HepG2 (cell line): ENCODE data around the gene TCAP. TPM values are rescaled to one million over a fixed set of nuclear protein-coding genes. Genes with fewer than 3 reads are reported as not detected.
A peak's percentile ranks its signal among the peaks of the same experiment; 100 is the strongest.

ENCODE experiments used
- AGO2 ChIP-seq: fragments of 200-400 bp; formaldehyde crosslinking; optimal IDR thresholded peaks from 2 replicates; pipeline ENCODE3; 2017; ENCODE audit warnings: mild to moderate bottlenecking, low read depth, low read length, moderate library complexity
- ELF1 ChIP-seq: sonication (generic); formaldehyde crosslinking; IDR thresholded peaks from 2 replicates; pipeline ENCODE4 v1.4.0; 2020; ENCODE audit warnings: missing genetic modification reagents
- KLF12 ChIP-seq: sonication (generic); formaldehyde crosslinking; IDR thresholded peaks from 2 replicates; pipeline ENCODE4 v1.4.0; 2020; ENCODE audit warnings: missing genetic modification reagents, borderline replicate concordance
- MAFG ChIP-seq: sonication (generic); formaldehyde crosslinking; IDR thresholded peaks from 2 replicates; pipeline ENCODE4 v1.5.1; 2020; ENCODE audit warnings: mild to moderate bottlenecking, missing genetic modification reagents
- MED1 ChIP-seq: sonication (generic); formaldehyde crosslinking; IDR thresholded peaks from 2 replicates; pipeline ENCODE4 v1.4.0; 2020; ENCODE audit warnings: missing genetic modification reagents
- MZF1 ChIP-seq: sonication (generic); formaldehyde crosslinking; IDR thresholded peaks from 2 replicates; pipeline ENCODE4 v1.8.1; 2023; ENCODE audit warnings: mild to moderate bottlenecking, missing genetic modification reagents, borderline replicate concordance
- PITX1 ChIP-seq: sonication (generic); formaldehyde crosslinking; IDR thresholded peaks from 2 replicates; pipeline ENCODE4 v1.5.1; 2020; ENCODE audit warnings: mild to moderate bottlenecking, missing genetic modification reagents
- SAFB2 ChIP-seq: sonication (generic); formaldehyde crosslinking; IDR thresholded peaks from 2 replicates; pipeline ENCODE4 v1.5.1; 2020; ENCODE audit warnings: missing genetic modification reagents, low read depth, mild to moderate bottlenecking, borderline replicate concordance
- SIN3B ChIP-seq: fragments of 150-350 bp; IDR thresholded peaks from 2 replicates; pipeline ENCODE4 v1.6.1; 2014; ENCODE audit warnings: low read length
- SRSF4 ChIP-seq: fragments of 200-400 bp; formaldehyde crosslinking; IDR thresholded peaks from one replicate; pipeline ENCODE4 v1.6.1; 2018; ENCODE audit warnings: mild to moderate bottlenecking, low read depth, low read length, moderate library complexity; ENCODE audit not compliant: poor library complexity, severe bottlenecking
- ZBTB26 ChIP-seq: IDR thresholded peaks from 2 replicates; pipeline ENCODE4 v1.6.1; 2016; ENCODE audit warnings: missing compliant biosample characterization, missing genetic modification reagents, borderline replicate concordance
- ZEB1 ChIP-seq: IDR thresholded peaks from 2 replicates; pipeline ENCODE4 v1.6.1; 2012; ENCODE audit warnings: mild to moderate bottlenecking, low read depth, inconsistent platforms; ENCODE audit not compliant: insufficient replicate concordance
- ZFP90 ChIP-seq: sonication (generic); formaldehyde crosslinking; IDR thresholded peaks from 2 replicates; pipeline ENCODE4 v1.8.0; 2022; ENCODE audit warnings: missing genetic modification reagents, mild to moderate bottlenecking, inconsistent platforms, borderline replicate concordance
- ZNF160 ChIP-seq: sonication (generic); formaldehyde crosslinking; IDR thresholded peaks from 2 replicates; pipeline ENCODE4 v1.8.0; 2022; ENCODE audit warnings: mild to moderate bottlenecking, inconsistent platforms, missing genetic modification reagents
- ZNF713 ChIP-seq: sonication (generic); formaldehyde crosslinking; IDR thresholded peaks from 2 replicates; pipeline ENCODE4 v1.4.0; 2020; ENCODE audit warnings: mild to moderate bottlenecking, missing genetic modification reagents
- ZNF780A ChIP-seq: sonication (generic); formaldehyde crosslinking; IDR thresholded peaks from 2 replicates; pipeline ENCODE4 v1.8.0; 2022; ENCODE audit warnings: mild to moderate bottlenecking, missing genetic modification reagents, moderate library complexity
- polyA plus RNA-seq, 8 experiments: library from polyadenylated mRNA; depleted of rRNA in 3 of 8; stranded (reverse) in 7 of 8; unstranded in 1 of 8; fragments of >200 nt; fragmentation: Illumina TruSeq in 4 of 8; extraction: Trizol in 4 of 8; gene quantifications; 2 replicates each; pipeline versions ENCODE4 v1.2.1 to v1.2.3, GENCODE V29; 2011 to 2016; ENCODE audit warnings: low read depth in 4 of 8, missing spikeins in 1 of 8, mixed read lengths in 1 of 8; ENCODE audit not compliant: insufficient read depth in 1 of 8
- total RNA-seq, 5 experiments: library from RNA; depleted of rRNA; stranded (reverse); fragments of >200 nt; fragmentation: Illumina TruSeq; extraction: Trizol; gene quantifications; 2 replicates each; pipeline ENCODE4 v1.2.3, GENCODE V29; 2016; ENCODE audit warnings: low read depth in 1 of 5
- TF ChIP-seq, protein P1 (sequence below): sonication (generic); formaldehyde crosslinking; conservative IDR thresholded peaks from 2 replicates; pipeline ENCODE4 v1.4.0; 2020; ENCODE audit warnings: mild to moderate bottlenecking, missing genetic modification reagents, moderate library complexity
- TF ChIP-seq, protein P2 (sequence below): sonication (generic); IDR thresholded peaks from 2 replicates; pipeline ENCODE4 v1.6.1; 2016; ENCODE audit warnings: low read depth, borderline replicate concordance
- TF ChIP-seq, protein P3 (sequence below): sonication (generic); formaldehyde crosslinking; IDR thresholded peaks from 2 replicates; pipeline ENCODE4 v1.4.0; 2020; ENCODE audit warnings: missing genetic modification reagents, borderline replicate concordance
- TF ChIP-seq, protein P4 (sequence below): sonication (generic); formaldehyde crosslinking; IDR thresholded peaks from 2 replicates; pipeline ENCODE4 v1.4.0; 2020; ENCODE audit warnings: mild to moderate bottlenecking, missing genetic modification reagents

Gene TCAP
- total and polyA plus RNA-seq, 2 of the 13 experiments (the other 11 are each of a cell fraction or from before 2014, with no cell fraction given) = 0.24 to 0.65 TPM

DNA sequence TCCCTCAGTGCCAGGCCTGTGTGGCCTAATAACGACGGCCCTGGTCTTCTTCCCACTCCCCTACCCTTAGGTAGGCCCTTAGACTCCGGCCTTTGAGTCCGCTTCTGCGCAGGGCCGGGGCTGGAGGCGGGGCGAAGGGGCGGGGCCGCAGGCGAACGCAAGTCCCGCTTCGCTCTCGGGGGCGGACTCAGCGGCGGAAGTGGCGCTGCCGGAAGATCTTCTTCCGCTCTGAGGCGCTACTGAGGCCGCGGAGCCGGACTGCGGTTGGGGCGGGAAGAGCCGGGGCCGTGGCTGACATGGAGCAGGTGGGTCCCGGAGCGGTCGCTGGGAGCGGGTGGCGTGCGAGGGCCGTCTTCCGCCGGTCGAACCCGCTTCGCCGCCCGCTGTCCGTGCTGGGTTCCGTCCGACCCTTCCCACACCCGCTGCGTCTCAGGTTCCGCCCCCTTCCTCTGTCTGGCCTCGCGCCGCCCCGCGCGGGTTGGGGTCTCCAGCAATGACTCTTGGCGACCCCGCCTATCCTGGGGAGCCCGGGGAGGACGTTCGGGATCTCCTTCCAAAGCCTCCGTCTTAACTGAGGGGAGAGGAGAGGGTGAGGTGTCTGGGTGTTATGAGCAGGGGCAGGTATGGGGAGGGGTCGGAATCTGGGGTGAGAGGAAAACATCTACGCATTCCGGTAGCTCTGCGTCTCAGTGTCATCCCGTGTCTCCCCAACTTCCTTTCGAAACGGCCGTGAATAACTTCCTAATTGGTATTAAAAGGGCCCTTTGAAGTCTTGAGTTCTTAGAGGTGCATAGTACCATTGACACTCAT is 28.0 kb upstream of the TCAP start, which contains the start of gene STARD3 (continued):
- TF ChIP-seq, protein P1, sequence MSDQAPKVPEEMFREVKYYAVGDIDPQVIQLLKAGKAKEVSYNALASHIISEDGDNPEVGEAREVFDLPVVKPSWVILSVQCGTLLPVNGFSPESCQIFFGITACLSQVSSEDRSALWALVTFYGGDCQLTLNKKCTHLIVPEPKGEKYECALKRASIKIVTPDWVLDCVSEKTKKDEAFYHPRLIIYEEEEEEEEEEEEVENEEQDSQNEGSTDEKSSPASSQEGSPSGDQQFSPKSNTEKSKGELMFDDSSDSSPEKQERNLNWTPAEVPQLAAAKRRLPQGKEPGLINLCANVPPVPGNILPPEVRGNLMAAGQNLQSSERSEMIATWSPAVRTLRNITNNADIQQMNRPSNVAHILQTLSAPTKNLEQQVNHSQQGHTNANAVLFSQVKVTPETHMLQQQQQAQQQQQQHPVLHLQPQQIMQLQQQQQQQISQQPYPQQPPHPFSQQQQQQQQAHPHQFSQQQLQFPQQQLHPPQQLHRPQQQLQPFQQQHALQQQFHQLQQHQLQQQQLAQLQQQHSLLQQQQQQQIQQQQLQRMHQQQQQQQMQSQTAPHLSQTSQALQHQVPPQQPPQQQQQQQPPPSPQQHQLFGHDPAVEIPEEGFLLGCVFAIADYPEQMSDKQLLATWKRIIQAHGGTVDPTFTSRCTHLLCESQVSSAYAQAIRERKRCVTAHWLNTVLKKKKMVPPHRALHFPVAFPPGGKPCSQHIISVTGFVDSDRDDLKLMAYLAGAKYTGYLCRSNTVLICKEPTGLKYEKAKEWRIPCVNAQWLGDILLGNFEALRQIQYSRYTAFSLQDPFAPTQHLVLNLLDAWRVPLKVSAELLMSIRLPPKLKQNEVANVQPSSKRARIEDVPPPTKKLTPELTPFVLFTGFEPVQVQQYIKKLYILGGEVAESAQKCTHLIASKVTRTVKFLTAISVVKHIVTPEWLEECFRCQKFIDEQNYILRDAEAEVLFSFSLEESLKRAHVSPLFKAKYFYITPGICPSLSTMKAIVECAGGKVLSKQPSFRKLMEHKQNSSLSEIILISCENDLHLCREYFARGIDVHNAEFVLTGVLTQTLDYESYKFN (CRISPR knock-in tag) = peak; percentile 65
- no peak for TF ChIP-seq MZF1
- TF ChIP-seq ZNF780A (CRISPR knock-in tag) = no peak
- TF ChIP-seq SAFB2 (CRISPR knock-in tag) = peak; percentile 95; the same call in 1 of the 2 replicates
- no peak for TF ChIP-seq MAFG (CRISPR knock-in tag)
- no peak for TF ChIP-seq ZBTB26
- peak; percentile 70; the same call in 1 of the 2 replicates for TF ChIP-seq KLF12 (CRISPR knock-in tag)
- TF ChIP-seq ZNF160 = 0 out of 2 replicates have a peak, but pooled peaks have one; percentile 68
- TF ChIP-seq SRSF4 = no peak
- TF ChIP-seq, protein P2, sequence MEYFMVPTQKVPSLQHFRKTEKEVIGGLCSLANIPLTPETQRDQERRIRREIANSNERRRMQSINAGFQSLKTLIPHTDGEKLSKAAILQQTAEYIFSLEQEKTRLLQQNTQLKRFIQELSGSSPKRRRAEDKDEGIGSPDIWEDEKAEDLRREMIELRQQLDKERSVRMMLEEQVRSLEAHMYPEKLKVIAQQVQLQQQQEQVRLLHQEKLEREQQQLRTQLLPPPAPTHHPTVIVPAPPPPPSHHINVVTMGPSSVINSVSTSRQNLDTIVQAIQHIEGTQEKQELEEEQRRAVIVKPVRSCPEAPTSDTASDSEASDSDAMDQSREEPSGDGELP = 0 out of 2 replicates have a peak, but pooled peaks have one; percentile 10
- TF ChIP-seq MED1 (CRISPR knock-in tag) = peak; percentile 75
- peak; percentile 84 for TF ChIP-seq ELF1 (CRISPR knock-in tag)
- TF ChIP-seq, protein P3, sequence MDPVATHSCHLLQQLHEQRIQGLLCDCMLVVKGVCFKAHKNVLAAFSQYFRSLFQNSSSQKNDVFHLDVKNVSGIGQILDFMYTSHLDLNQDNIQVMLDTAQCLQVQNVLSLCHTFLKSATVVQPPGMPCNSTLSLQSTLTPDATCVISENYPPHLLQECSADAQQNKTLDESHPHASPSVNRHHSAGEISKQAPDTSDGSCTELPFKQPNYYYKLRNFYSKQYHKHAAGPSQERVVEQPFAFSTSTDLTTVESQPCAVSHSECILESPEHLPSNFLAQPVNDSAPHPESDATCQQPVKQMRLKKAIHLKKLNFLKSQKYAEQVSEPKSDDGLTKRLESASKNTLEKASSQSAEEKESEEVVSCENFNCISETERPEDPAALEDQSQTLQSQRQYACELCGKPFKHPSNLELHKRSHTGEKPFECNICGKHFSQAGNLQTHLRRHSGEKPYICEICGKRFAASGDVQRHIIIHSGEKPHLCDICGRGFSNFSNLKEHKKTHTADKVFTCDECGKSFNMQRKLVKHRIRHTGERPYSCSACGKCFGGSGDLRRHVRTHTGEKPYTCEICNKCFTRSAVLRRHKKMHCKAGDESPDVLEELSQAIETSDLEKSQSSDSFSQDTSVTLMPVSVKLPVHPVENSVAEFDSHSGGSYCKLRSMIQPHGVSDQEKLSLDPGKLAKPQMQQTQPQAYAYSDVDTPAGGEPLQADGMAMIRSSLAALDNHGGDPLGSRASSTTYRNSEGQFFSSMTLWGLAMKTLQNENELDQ (CRISPR knock-in tag) = peak; percentile 26; the same call in 1 of the 2 replicates
- peak; percentile 64 for TF ChIP-seq ZEB1
- peak; percentile 35; the same call in 1 of the 2 replicates for TF ChIP-seq PITX1 (CRISPR knock-in tag)
- peak; percentile 80 for TF ChIP-seq SIN3B
- TF ChIP-seq ZNF713 (CRISPR knock-in tag) = 0 out of 2 replicates have a peak, but pooled peaks have one; percentile 48
- TF ChIP-seq, protein P4, sequence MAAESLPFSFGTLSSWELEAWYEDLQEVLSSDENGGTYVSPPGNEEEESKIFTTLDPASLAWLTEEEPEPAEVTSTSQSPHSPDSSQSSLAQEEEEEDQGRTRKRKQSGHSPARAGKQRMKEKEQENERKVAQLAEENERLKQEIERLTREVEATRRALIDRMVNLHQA (CRISPR knock-in tag) = no peak
- peak; percentile 83; the same call in 1 of the 2 replicates for TF ChIP-seq ZFP90 (CRISPR knock-in tag)
- TF ChIP-seq AGO2 = peak; percentile 74
